ENCODE data around the gene RLBP1.

RLBP1 gene

DNA sequence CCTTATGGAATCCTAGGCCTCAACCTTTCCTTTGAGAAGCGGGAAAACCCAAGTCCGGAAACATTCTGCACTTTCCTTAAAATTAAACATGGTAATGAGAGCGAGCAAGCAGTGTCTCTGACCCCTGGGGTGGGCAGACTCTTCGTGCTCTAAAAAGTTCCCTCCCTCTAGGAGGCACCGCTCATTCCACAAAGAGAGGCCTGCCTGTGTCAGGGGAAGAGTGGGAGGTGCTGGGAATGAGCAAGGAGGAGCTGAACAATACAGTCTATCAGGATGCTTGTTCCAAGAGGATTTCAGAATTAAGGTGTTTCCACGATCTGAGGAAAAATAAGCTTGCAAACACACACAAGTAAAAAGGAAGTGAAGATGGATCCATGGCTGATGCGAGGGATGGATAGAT lies 6.0 kb upstream of the RLBP1 start:
- TF ChIP-seq TEAD4 (IDR thresholded peaks at IDR 0.05) (no peak), CEBPB (IDR thresholded peaks at IDR 0.05) (no peak), RAD21 (IDR thresholded peaks at IDR 0.05; ENCODE audit: low read depth) (no peak), NFIC (IDR thresholded peaks at IDR 0.05) (no peak), CREB1 (IDR thresholded peaks at IDR 0.05; ENCODE audit: low read depth) (no peak), FOXM1 (IDR thresholded peaks at IDR 0.05; ENCODE audit: borderline replicate concordance, low read depth) (no peak), EP300 (IDR thresholded peaks at IDR 0.05; ENCODE audit: borderline replicate concordance) (no peak), EGR1 (IDR thresholded peaks at IDR 0.05) (no peak), YY1 (IDR thresholded peaks at IDR 0.05; ENCODE audit: low read depth) (no peak), ZBTB7A (IDR thresholded peaks at IDR 0.05; ENCODE audit: low read depth) (no peak), TCF12 (IDR thresholded peaks at IDR 0.05; ENCODE audit: low read depth) (no peak), TAF1 (IDR thresholded peaks at IDR 0.05; ENCODE audit: low read depth) (no peak)
- TF ChIP-seq, protein P1, sequence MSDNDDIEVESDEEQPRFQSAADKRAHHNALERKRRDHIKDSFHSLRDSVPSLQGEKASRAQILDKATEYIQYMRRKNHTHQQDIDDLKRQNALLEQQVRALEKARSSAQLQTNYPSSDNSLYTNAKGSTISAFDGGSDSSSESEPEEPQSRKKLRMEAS (IDR thresholded peaks at IDR 0.05), result no peak
- TF ChIP-seq, protein P2, sequence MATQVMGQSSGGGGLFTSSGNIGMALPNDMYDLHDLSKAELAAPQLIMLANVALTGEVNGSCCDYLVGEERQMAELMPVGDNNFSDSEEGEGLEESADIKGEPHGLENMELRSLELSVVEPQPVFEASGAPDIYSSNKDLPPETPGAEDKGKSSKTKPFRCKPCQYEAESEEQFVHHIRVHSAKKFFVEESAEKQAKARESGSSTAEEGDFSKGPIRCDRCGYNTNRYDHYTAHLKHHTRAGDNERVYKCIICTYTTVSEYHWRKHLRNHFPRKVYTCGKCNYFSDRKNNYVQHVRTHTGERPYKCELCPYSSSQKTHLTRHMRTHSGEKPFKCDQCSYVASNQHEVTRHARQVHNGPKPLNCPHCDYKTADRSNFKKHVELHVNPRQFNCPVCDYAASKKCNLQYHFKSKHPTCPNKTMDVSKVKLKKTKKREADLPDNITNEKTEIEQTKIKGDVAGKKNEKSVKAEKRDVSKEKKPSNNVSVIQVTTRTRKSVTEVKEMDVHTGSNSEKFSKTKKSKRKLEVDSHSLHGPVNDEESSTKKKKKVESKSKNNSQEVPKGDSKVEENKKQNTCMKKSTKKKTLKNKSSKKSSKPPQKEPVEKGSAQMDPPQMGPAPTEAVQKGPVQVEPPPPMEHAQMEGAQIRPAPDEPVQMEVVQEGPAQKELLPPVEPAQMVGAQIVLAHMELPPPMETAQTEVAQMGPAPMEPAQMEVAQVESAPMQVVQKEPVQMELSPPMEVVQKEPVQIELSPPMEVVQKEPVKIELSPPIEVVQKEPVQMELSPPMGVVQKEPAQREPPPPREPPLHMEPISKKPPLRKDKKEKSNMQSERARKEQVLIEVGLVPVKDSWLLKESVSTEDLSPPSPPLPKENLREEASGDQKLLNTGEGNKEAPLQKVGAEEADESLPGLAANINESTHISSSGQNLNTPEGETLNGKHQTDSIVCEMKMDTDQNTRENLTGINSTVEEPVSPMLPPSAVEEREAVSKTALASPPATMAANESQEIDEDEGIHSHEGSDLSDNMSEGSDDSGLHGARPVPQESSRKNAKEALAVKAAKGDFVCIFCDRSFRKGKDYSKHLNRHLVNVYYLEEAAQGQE (IDR thresholded peaks at IDR 0.05; ENCODE audit: low read depth), result no peak
- TF ChIP-seq, protein P3, sequence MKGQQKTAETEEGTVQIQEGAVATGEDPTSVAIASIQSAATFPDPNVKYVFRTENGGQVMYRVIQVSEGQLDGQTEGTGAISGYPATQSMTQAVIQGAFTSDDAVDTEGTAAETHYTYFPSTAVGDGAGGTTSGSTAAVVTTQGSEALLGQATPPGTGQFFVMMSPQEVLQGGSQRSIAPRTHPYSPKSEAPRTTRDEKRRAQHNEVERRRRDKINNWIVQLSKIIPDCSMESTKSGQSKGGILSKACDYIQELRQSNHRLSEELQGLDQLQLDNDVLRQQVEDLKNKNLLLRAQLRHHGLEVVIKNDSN (IDR thresholded peaks at IDR 0.05), result no peak

DNA sequence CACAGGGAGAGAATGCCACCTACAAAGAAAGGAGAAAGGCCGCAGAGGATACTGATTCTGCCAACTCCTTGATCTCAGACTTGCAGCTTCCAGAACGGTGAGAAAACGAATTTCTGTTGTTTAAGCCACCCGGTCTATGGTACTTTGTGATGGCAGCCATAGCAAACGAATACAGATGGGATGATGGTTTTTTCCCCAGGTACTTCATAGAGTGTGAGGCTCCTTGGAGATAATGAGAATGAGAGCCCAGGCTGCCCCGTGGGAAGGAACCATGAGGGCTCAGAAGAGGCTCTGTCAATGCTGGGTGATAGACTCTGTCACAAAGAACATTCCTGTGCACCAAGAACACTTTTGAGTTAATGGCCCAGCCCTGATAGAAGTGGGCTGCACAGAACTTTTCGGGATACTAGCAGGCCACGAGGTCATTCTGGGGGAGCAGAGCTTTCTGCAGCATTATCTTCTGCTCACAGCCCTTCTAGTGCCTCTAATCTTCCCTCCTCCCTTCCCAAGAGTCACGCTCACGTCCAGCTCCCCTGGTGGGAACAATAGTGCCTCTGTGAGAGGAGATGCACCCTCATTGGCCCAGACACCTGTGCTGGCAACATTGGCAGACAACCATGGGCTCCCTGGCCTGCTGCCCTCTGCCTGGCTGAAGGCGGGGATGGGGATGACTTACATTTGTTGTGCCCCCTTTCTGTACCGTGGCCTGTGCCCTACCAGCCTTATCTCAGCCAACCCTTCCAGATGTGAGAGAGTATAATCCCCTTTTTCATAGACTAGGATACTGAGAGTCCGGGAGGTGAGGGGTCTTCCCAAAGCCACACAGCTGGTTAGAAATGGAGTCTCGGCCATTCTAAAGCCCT lies 5.2 kb upstream of the RLBP1 start:
- TF ChIP-seq EGR1 (IDR thresholded peaks at IDR 0.05), result no peak
- 0 out of 2 replicates have a peak, but pooled peaks have one; percentile 34 for TF ChIP-seq NFIC (IDR thresholded peaks at IDR 0.05)

GRCh38 chr15:89225588-89225987 lies 4.2 kb upstream of the RLBP1 start:
- TF ChIP-seq NFIC (IDR thresholded peaks at IDR 0.05), result no peak
- no peak for TF ChIP-seq EP300 (IDR thresholded peaks at IDR 0.05; ENCODE audit: borderline replicate concordance)
- TF ChIP-seq CEBPB (IDR thresholded peaks at IDR 0.05), result no peak
- no peak for TF ChIP-seq TAF1 (IDR thresholded peaks at IDR 0.05; ENCODE audit: low read depth)
- no peak for TF ChIP-seq CREB1 (IDR thresholded peaks at IDR 0.05; ENCODE audit: low read depth)
- TF ChIP-seq, protein P1 (IDR thresholded peaks at IDR 0.05), result no peak
- TF ChIP-seq, protein P3 (IDR thresholded peaks at IDR 0.05), result no peak
- no peak for TF ChIP-seq ZBTB7A (IDR thresholded peaks at IDR 0.05; ENCODE audit: low read depth)
- TF ChIP-seq FOXM1 (IDR thresholded peaks at IDR 0.05; ENCODE audit: borderline replicate concordance, low read depth), result no peak
- no peak for TF ChIP-seq TEAD4 (IDR thresholded peaks at IDR 0.05)
- TF ChIP-seq RAD21 (IDR thresholded peaks at IDR 0.05; ENCODE audit: low read depth), result no peak
- no peak for TF ChIP-seq TCF12 (IDR thresholded peaks at IDR 0.05; ENCODE audit: low read depth)
- TF ChIP-seq EGR1 (IDR thresholded peaks at IDR 0.05), result no peak
- TF ChIP-seq YY1 (IDR thresholded peaks at IDR 0.05; ENCODE audit: low read depth), result no peak
- TF ChIP-seq, protein P2 (IDR thresholded peaks at IDR 0.05; ENCODE audit: low read depth), result no peak

DNA sequence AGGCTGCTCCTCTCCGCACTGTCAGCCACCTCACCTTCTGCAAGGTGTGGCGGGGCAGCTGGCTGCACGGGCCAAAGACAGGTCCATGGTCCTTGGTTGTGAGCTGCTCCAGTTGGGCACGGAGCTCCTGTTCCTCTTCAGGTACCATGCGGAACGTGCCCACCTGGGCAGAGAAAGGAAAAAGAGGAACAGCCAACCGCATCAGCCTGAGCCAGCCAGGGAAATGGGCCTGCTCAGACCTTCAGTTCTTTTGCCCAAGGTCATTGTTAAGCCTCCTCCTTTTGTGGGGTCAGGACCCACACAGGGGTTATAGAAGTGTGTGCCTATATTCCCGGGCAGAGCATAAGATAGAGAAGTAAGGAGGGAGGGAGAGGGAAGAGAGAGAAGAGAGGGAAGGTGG lies 2.8 kb downstream of the RLBP1 start:
- TF ChIP-seq TAF1 (IDR thresholded peaks at IDR 0.05; ENCODE audit: low read depth), result no peak
- TF ChIP-seq TCF12 (IDR thresholded peaks at IDR 0.05; ENCODE audit: low read depth), result no peak

DNA sequence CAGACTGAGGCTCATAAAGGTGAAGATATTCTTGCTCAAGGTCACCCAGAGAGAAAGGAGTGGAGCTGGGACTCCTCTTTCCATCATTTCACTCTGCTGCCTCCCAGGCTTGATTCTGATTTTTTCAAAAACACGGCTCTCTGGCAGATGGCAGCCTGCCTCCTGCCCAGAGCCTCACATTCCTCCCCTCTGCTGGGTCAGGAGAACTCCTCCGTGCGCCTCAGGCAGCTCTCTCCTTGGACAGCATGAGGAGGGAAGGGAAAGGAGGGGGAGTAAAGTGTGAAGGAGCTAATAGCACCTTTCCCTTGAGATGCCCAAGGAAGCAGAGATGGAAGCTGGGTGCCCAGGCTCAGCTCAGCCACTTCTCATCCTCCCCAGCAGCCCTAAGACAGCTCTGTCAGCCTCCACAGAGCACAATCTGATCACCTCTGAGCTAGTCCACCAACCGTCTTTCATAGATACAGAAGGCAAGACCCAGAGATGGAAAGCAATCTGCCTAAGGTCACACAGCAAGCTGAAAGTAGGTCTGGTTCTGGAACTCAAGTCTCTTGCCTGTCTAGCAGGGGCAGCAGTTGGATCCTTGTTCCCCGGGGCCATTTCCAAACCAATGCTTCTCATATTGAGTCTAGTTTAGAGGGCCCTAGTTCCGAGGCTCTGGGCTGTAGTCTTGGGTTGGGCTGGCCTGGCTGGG lies 3.5 kb downstream of the RLBP1 start:
- TF ChIP-seq TAF1 (IDR thresholded peaks at IDR 0.05; ENCODE audit: low read depth) (no peak), CREB1 (IDR thresholded peaks at IDR 0.05; ENCODE audit: low read depth) (no peak), NFIC (IDR thresholded peaks at IDR 0.05) (no peak), ZBTB7A (IDR thresholded peaks at IDR 0.05; ENCODE audit: low read depth) (no peak), RAD21 (IDR thresholded peaks at IDR 0.05; ENCODE audit: low read depth) (no peak), TEAD4 (IDR thresholded peaks at IDR 0.05) (no peak), EP300 (IDR thresholded peaks at IDR 0.05; ENCODE audit: borderline replicate concordance) (no peak), TCF12 (IDR thresholded peaks at IDR 0.05; ENCODE audit: low read depth) (no peak), YY1 (IDR thresholded peaks at IDR 0.05; ENCODE audit: low read depth) (no peak), CEBPB (IDR thresholded peaks at IDR 0.05) (no peak), FOXM1 (IDR thresholded peaks at IDR 0.05; ENCODE audit: borderline replicate concordance, low read depth) (no peak), EGR1 (IDR thresholded peaks at IDR 0.05) (no peak)
- TF ChIP-seq, protein P3 (IDR thresholded peaks at IDR 0.05), result no peak
- TF ChIP-seq, protein P1 (IDR thresholded peaks at IDR 0.05), result no peak
- TF ChIP-seq, protein P2 (IDR thresholded peaks at IDR 0.05; ENCODE audit: low read depth), result no peak

Data from Ishikawa (cell line).